Measurements from ENCODE around the gene RGS3. TPM values are rescaled to one million over a fixed set of nuclear protein-coding genes. Genes with fewer than 3 reads are reported as not detected.

Gene RGS3
- 41.8 and 258 TPM in 2 replicates for total RNA-seq (ENCODE audit: low replicate concordance)

GRCh38 chr9:113463418-113464285 lies at the start of gene RGS3:
TSS of gene RGS3 (plus strand) at chr9:113463727. CDS start at chr9:113463803, 76 bp downstream.

Other genes starting within 250 kb of the RGS3 start
- gene FKBP15, start 242.4 kb upstream of the RGS3 start, total RNA-seq (ENCODE audit: low replicate concordance), result 11.5 and 14.8 TPM in 2 replicates
- 14.5 and 21.0 TPM in 2 replicates for gene SLC31A1, start 242.2 kb upstream of the RGS3 start, total RNA-seq (ENCODE audit: low replicate concordance)
- 41.2 and 54.1 TPM in 2 replicates for gene CDC26, start 188.2 kb upstream of the RGS3 start, total RNA-seq (ENCODE audit: low replicate concordance)
- gene PRPF4, start 188.1 kb upstream of the RGS3 start, total RNA-seq (ENCODE audit: low replicate concordance), result 18.1 and 22.4 TPM in 2 replicates
- not detected in 2 replicates for gene RNF183, start 160.4 kb upstream of the RGS3 start, total RNA-seq (ENCODE audit: low replicate concordance)
- 0.83 and 5.3 TPM in 2 replicates for gene WDR31, start 123.5 kb upstream of the RGS3 start, total RNA-seq (ENCODE audit: low replicate concordance)
- gene BSPRY, start 114.2 kb upstream of the RGS3 start, total RNA-seq (ENCODE audit: low replicate concordance), result not detected in 2 replicates
- gene HDHD3, start 86.7 kb upstream of the RGS3 start, total RNA-seq (ENCODE audit: low replicate concordance), result 5.0 and 6.2 TPM in 2 replicates
- 25.9 and 32.2 TPM in 2 replicates for gene ALAD, start 62.4 kb upstream of the RGS3 start, total RNA-seq (ENCODE audit: low replicate concordance)
- 22.7 and 36.2 TPM in 2 replicates for gene POLE3, start 53.1 kb upstream of the RGS3 start, total RNA-seq (ENCODE audit: low replicate concordance)
- gene C9orf43, start 53.0 kb upstream of the RGS3 start, total RNA-seq (ENCODE audit: low replicate concordance), result 0.12 and 0.15 TPM in 2 replicates

Measured in smooth muscle cell of the coronary artery (primary cell).